PC-9 (cell line): Measurements from ENCODE around the gene ACER1. TPM values are rescaled to one million over a fixed set of nuclear protein-coding genes. Genes with fewer than 3 reads are reported as not detected.

ENCODE experiments used
- Bru-seq: library from RNA; stranded (reverse); fragments of 400-500 nt; gene quantifications from one replicate; lab custom pipeline; 2021; lab: Mats Ljungman, UMichigan
- BruChase-seq, 2 experiments: library from RNA; stranded (reverse); fragments of 400-500 nt; gene quantifications; one replicate each; lab custom pipeline; 2021; lab: Mats Ljungman, UMichigan
- BruUV-seq: library from RNA; stranded (reverse); fragments of 400-500 nt; replicated peaks from 2 replicates; lab custom pipeline; 2021; lab: Mats Ljungman, UMichigan
- CTCF ChIA-PET: fragments of 300-600 bp; sonication (Branson Sonifier 250); formaldehyde crosslinking; loops from one replicate; lab custom pipeline; 2022; ENCODE audit warnings: antibody characterized with exemption; lab: Charles Lee
- POLR2A ChIA-PET: fragments of 300-600 bp; sonication (Branson Sonifier 250); formaldehyde crosslinking; loops from one replicate; lab custom pipeline; 2022; ENCODE audit warnings: antibody characterized with exemption; ENCODE audit not compliant: unreplicated experiment; lab: Charles Lee
- DNase-seq, 2 experiments: peaks; one replicate each; pipeline versions ENCODE4 v3.0.0 to v3.0.0-alpha.2; 2015 to 2022; ENCODE audit warnings: mixed read lengths in 1 of 2
- H2AFZ ChIP-seq: fragments of 200-600 bp; sonication (generic); 2 replicates; pipeline ENCODE4 v1.8.1; 2017; ENCODE audit warnings: antibody characterized with exemption
- H3F3A ChIP-seq: fragments of 200-600 bp; sonication (generic); 2 replicates; pipeline ENCODE4 v1.8.1; 2017; ENCODE audit warnings: antibody characterized with exemption, mild to moderate bottlenecking, low read depth; ENCODE audit not compliant: insufficient read depth
- H3K27ac ChIP-seq: fragments of 200-600 bp; sonication (generic); 2 replicates; pipeline ENCODE4 v1.6.1; 2016; ENCODE audit warnings: mixed run types
- H3K27me3 ChIP-seq: fragments of 200-600 bp; sonication (generic); 2 replicates; pipeline ENCODE4 v1.6.1; 2016; ENCODE audit warnings: low read depth, mixed run types; ENCODE audit not compliant: insufficient read depth
- H3K36me3 ChIP-seq: fragments of 200-600 bp; sonication (generic); 2 replicates; pipeline ENCODE4 v1.6.1; 2016; ENCODE audit warnings: low read depth, mixed run types
- H3K4me1 ChIP-seq: fragments of 200-600 bp; sonication (generic); replicated peaks from 2 replicates; pipeline ENCODE4 v1.6.1; 2016; ENCODE audit warnings: mixed run types; ENCODE audit not compliant: insufficient read depth
- H3K4me2 ChIP-seq: fragments of 200-600 bp; sonication (generic); 2 replicates; pipeline ENCODE4 v1.6.1; 2017; ENCODE audit warnings: mixed run types
- H3K4me3 ChIP-seq: fragments of 200-600 bp; sonication (generic); 2 replicates; pipeline ENCODE4 v1.6.1; 2016; ENCODE audit warnings: mixed run types
- H3K79me2 ChIP-seq: fragments of 200-600 bp; sonication (generic); 2 replicates; pipeline ENCODE4 v1.6.1; 2017; ENCODE audit warnings: low read depth, mixed run types
- H3K9me2 ChIP-seq: fragments of 200-600 bp; sonication (generic); 2 replicates; pipeline ENCODE4 v1.8.1; 2017; ENCODE audit warnings: mild to moderate bottlenecking; ENCODE audit not compliant: insufficient read depth
- H3K9me3 ChIP-seq: fragments of 200-600 bp; sonication (generic); 2 replicates; pipeline ENCODE4 v1.8.1; 2016; ENCODE audit warnings: low read depth; ENCODE audit not compliant: insufficient read depth
- H4K20me1 ChIP-seq: fragments of 200-600 bp; sonication (generic); 2 replicates; pipeline ENCODE4 v1.8.1; 2017; ENCODE audit not compliant: insufficient read depth
- EZH2 ChIP-seq: fragments of 200-600 bp; sonication (generic); IDR thresholded peaks from 2 replicates; pipeline ENCODE4 v1.8.0; 2017; ENCODE audit warnings: antibody characterized with exemption, low read depth
- intact Hi-C: fragments of 100-400 bp; cut with micrococcal nuclease; formaldehyde crosslinking; loops from one replicate; pipeline ENCODE4 v1.10.0; 2022; ENCODE audit not compliant: unreplicated experiment
- long read RNA-seq: library from polyadenylated mRNA; stranded (forward); transcript quantifications from one replicate; pipeline ENCODE4 v2.0.0, GENCODE V29; 2022
- total RNA-seq: library from RNA; stranded (reverse); gene quantifications from 2 replicates; pipeline ENCODE4 v1.2.3, GENCODE V29; 2021
- TF ChIP-seq, protein P1 (sequence below): fragments of 200-600 bp; sonication (generic); conservative IDR thresholded peaks from 2 replicates; pipeline ENCODE4 v1.6.1; 2017; ENCODE audit warnings: mixed run types, antibody characterized with exemption, mild to moderate bottlenecking, moderate library complexity

The ACER1 gene
- total RNA-seq (not detected in 2 replicates), Bru-seq, nascent RNA (not detected), BruChase-seq, experiment 1, labeled RNA remaining after a 2-hour chase (not detected), BruChase-seq, experiment 2, labeled RNA remaining after a 6-hour chase (percentile 6 among the genes with signal in this experiment)
- long read RNA-seq = 0 reads

DNA sequence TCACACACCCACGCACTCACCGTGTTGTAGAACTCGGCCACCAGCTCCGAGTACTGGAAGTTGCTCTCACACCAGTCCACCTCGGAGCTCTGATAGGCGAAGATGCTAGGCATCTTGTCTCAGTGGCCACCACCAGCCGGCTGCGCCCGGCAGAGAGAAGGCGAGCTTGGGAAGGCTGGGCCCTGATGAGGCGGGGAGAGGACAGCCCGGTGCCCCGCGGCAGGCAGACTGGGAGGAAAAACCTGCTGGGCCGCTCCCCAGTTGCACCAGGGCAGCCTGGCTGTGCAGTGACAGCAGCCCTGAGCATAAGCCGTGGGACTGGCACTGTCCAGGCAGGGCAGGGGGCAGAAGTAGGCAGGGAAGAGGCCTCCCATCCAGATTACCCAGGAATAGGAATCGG lies at the start of gene ACER1:
TSS of gene ACER1 (minus strand) at position 174 of the 400 bp plus-strand sequence. CDS start at position 113, 61 bp downstream.
- no peak within 1 kb of the TSS for H3K4me3 ChIP-seq
- H3K4me2 ChIP-seq = no peak within 1 kb of the TSS
- no peaks in the 10 kb centered on the region for H3K79me2 ChIP-seq
- H3K27me3 ChIP-seq = no peaks in the 10 kb centered on the region
- peak; percentile 31 to 36 for DNase-seq
- BruUV-seq = no TSS peak
- ChIA-PET CTCF (no interaction called here), POLR2A (no interaction called here)
- no peaks in the 10 kb centered on the region for H3K36me3 ChIP-seq
- H3K4me1 ChIP-seq = no peaks in the 10 kb centered on the region
- no peak within 1 kb of the TSS for H3K27ac ChIP-seq
- no peaks in the 10 kb centered on the region for H3F3A ChIP-seq
- H3K9me2 ChIP-seq = no peaks in the 10 kb centered on the region
- H4K20me1 ChIP-seq = no peaks in the 10 kb centered on the region
- intact Hi-C loops = no loop called here
- no peaks in the 10 kb centered on the region for H3K9me3 ChIP-seq
- TF ChIP-seq, protein P1, sequence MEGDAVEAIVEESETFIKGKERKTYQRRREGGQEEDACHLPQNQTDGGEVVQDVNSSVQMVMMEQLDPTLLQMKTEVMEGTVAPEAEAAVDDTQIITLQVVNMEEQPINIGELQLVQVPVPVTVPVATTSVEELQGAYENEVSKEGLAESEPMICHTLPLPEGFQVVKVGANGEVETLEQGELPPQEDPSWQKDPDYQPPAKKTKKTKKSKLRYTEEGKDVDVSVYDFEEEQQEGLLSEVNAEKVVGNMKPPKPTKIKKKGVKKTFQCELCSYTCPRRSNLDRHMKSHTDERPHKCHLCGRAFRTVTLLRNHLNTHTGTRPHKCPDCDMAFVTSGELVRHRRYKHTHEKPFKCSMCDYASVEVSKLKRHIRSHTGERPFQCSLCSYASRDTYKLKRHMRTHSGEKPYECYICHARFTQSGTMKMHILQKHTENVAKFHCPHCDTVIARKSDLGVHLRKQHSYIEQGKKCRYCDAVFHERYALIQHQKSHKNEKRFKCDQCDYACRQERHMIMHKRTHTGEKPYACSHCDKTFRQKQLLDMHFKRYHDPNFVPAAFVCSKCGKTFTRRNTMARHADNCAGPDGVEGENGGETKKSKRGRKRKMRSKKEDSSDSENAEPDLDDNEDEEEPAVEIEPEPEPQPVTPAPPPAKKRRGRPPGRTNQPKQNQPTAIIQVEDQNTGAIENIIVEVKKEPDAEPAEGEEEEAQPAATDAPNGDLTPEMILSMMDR = no peak
- no peak for TF ChIP-seq EZH2
- no peak within 1 kb of the TSS for H2AFZ ChIP-seq

- H4K20me1 ChIP-seq = no peaks in the 10 kb centered on the region
- no peak overlapping the region for H3K4me2 ChIP-seq
- no peaks in the 10 kb centered on the region for H3K79me2 ChIP-seq
- intact Hi-C loops = no loop called here
- no peak overlapping the region for H3K4me3 ChIP-seq
- H3K9me3 ChIP-seq = no peaks in the 10 kb centered on the region
- no peaks in the 10 kb centered on the region for H3F3A ChIP-seq
- no peaks in the 10 kb centered on the region for H3K4me1 ChIP-seq
- no peak overlapping the region for H3K27ac ChIP-seq
- TF ChIP-seq EZH2 = no peak
- TF ChIP-seq, protein P1 = no peak
- H3K9me2 ChIP-seq = no peaks in the 10 kb centered on the region
- ChIA-PET CTCF (no interaction called here), POLR2A (no interaction called here)
- DNase-seq = no peak
- H2AFZ ChIP-seq = no peak overlapping the region
- no peaks in the 10 kb centered on the region for H3K36me3 ChIP-seq
- no TSS peak for BruUV-seq
- no peaks in the 10 kb centered on the region for H3K27me3 ChIP-seq
Measured at GRCh38 chr19:6383188-6383587, 49.8 kb upstream of the ACER1 start.

- intact Hi-C loops = no loop called here
- no peak for DNase-seq
- H3K9me2 ChIP-seq = no peaks in the 10 kb centered on the region
- no peaks in the 10 kb centered on the region for H4K20me1 ChIP-seq
- no peaks in the 10 kb centered on the region for H3K4me1 ChIP-seq
- no peak overlapping the region for H3K4me3 ChIP-seq
- TSS peak; percentile 39 for BruUV-seq
- H2AFZ ChIP-seq = no peak overlapping the region
- no peak for TF ChIP-seq EZH2
- TF ChIP-seq, protein P1 = no peak
- CTCF ChIA-PET = no interaction called here
- no peaks in the 10 kb centered on the region for H3F3A ChIP-seq
- no peak overlapping the region for H3K4me2 ChIP-seq
- H3K79me2 ChIP-seq = no peaks in the 10 kb centered on the region
- POLR2A ChIA-PET = no interaction called here
- H3K27ac ChIP-seq = no peak overlapping the region
- H3K27me3 ChIP-seq = no peaks in the 10 kb centered on the region
- no peaks in the 10 kb centered on the region for H3K36me3 ChIP-seq
- H3K9me3 ChIP-seq = no peaks in the 10 kb centered on the region
Measured at GRCh38 chr19:6381030-6381750, 47.8 kb upstream of the ACER1 start.
